ELR (cell line): ENCODE results near the gene CHTF18.
"Not testable (repeated sequence)": the region's sequence is repeated elsewhere in the genome, so short reads cannot be mapped to it uniquely, and the experiment has no call there.

Experiments
- DNase-seq: peaks from one replicate; pipeline ENCODE4 v3.0.0-alpha.2; 2015; ENCODE audit warnings: low read depth

CHTF18 gene

DNA sequence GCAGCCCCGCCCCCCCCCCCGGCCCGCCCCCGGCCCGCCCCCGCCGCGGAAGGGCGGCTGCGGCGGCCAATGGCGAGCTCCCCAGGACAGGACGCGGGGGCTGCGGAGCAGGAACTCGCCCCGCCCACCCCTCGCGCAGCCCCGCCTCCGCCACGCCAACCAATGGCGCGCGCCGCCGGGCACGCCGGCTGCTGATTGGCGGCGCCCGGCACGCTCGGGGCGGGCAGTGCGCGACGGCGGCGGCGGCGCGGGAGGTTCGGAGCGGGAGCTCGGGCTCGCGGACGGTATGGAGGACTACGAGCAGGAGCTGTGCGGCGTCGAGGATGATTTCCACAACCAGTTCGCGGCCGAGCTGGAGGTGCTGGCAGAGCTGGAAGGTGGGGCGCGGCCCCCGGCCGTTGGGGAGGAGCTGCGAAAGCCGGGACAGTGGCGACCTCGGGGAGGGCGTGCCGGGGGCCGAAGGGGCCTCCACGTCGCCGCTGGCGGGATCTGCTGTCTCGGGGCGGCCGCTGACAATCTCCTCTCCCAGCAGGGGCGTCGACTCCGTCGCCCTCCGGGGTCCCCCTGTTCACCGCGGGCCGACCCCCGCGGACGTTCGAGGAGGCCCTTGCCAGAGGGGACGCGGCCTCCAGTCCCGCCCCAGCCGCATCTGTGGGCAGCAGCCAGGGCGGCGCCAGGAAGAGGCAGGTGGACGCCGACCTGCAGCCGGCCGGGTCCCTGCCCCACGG is at the start of gene CHTF18:
TSS of gene CHTF18 (plus strand) at position 222 of the 728 bp plus-strand sequence. CDS start at position 287, 65 bp downstream.
- peak; percentile 88 for DNase-seq

DNA sequence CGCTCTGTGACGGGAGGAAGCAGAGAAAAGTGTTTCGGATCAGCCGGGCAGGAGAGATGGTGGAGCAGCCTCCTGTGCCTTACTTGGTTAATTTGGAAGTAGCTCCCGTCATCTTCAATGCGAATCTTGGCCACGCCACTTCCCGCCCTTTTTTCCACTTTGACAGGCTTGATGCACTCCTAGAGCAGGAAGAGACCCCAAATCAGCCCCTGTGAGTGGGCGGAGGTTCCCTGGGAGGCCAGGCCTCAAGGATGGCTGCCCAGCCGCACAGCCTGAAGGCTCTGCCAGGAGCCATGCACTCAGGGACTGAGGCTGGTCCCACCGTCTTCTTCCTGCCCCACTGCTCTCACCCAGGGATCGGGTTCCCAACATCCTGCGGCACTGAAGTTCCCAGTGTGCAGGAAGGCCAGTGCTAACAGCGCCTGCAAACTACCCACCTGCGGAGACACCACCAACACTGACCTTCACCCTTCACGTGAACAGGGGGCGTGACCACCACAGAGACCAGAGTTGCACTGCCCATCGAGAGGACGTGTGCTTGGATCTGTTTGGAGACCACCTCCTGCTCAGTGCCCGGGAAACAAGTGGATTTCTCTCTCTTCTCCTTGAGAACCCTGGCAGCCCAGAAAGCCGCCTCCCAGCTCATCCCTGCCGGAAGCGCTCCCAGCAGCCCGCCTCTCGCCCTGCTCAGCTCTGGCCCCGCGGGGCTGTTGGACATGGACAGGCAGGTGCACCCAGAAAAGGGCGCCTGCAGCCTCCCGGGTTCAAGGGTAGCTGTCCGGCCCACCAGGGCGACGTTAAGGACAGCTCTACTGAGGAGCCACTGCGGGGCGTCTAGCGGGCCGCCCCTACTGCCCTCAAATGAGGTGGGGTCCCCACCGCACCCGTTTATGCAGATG is 48.6 kb upstream of the CHTF18 start:
- DNase-seq: no peak

DNA sequence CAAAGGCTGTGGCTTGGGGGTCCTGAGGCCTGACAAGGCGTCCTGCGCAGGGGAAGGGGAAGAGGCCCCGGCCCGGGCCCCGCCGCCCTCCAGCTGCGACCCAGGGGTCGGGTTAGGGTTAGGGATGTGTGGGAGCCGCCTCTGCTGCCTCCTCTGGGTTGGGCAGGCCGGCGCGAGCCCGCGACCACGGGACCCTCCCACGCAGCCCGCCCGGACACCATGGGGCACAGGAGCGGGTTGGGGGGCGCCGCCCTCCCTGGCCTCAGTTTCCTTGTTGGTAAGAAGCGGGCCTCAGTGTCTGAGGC is 48.0 kb upstream of the CHTF18 start:
- no peak for DNase-seq

DNA sequence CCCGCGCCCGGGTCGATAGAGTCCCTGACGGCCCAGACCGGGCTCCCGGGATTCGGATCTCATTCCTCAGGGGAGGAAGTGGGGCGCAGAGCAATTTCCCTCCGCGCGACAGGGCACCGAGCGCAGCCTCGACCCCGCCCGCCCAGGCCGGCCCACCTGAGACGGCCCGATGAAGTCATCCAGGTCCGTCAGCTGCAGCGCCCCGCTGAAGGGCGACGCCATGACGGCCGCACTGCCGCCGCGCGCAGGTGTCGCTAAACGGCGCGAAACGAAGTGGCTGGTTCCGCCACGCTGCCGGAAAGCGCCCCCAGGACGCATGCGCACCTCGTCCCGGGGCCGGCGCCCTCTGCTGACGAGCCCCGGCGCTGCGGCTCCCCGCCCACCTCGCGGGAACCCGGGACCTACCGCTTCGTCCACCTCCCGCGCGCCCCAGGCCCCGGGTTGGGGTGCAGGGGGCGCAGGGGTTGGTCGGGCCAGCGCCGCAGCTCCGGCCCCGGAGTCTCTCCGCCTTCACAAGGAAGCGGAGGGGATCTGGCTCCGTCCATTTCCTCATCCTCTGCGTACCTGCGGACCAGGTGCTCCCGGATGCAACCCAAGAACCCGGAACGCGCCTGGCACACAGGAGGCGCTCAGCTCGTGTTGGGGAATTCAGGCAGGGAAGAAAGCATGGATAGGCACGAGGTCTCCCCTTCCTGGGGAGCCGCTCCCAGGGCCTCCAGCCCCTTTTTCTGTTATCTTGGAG is 47.5 kb upstream of the CHTF18 start, which contains the start of gene CIAO3:
TSS of gene CIAO3 (minus strand) at position 234 of the 742 bp plus-strand sequence. CDS start at position 222, 12 bp downstream.
- DNase-seq: peak; percentile 91

DNA sequence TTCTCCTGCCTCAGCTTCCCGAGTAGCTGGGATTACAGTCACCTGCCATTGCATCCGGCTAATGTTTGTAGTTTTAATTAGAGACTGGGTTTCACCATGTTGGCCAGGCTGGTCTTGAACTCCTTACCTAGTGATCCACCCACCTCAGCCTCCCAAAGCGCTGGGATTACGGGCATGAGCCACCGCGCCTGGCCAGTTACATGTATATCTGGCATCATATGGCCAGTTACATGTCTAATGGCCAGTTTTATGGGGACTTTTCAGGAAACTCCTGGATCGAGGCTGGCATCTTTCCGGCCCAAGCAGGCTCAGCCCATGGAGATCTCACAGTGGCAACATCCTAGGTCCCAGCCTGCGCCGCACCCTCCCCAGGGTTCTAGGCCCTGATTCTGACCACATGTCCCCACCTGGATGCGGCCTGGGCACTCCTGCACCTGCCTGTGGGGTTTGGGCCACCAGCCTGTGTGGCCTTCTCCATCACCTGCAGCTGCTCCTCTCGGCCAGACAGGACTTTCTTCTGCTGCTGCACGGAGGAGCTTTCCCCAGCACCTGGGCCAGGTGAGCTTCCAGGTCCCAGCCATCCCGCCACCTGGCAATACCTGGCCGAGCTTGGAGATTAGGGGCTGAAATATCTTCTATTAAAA is 46.3 kb upstream of the CHTF18 start:
- DNase-seq: no peak

DNA sequence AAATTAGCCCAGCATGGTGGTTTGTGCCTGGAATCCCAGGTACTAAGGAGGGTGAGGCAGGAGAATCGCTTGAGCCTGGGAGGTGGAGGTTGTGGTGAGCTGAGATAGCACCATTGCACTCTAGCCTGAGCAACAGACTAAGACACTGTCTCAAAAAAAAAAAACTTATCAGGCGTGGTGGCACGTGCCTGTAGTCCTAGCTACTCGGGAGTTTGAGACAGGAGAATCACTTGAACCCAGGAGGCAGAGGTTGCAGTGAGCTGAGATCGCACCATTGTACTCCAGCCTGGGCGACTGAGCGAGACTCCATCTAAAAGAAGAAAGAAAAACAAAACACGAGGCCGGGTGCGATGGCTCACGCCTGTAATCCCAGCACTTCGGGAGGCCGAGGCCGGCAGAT is 45.5 kb upstream of the CHTF18 start:
- not testable (repeated sequence) for DNase-seq

DNA sequence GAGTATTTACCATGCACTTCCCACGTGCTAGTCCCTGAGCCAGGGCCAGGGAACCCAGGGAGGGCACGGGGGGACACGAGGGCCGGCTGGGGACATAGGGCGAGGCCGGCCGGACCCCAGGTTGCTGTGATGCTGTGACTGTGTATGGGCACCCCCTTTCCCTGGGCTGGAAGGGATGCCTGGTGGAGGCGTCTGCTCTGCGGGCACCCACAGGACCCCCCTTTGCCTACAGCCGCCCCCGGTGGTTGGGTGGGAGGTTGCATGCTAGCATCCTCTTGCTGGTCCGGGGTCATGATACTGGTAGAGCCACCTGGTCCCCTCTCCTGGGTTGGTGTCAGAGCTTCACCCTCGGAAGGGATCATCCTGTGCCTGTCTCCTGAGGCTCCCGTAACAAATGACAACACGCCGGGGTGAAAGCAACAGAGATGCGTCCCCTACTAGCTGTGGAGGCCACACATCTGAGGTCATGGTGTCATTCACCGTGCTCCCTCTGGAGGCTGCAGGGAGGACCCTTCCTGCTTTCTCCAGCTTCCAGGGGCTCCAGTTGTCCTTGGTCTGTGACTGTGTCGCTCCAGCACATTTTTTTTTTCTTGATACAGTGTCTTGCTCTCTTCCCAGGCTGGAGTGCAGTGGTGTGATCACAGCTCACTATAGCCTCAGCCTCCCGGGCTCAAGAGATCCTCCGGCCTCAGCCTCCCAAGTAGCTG is 44.5 kb upstream of the CHTF18 start:
- no peak for DNase-seq

DNA sequence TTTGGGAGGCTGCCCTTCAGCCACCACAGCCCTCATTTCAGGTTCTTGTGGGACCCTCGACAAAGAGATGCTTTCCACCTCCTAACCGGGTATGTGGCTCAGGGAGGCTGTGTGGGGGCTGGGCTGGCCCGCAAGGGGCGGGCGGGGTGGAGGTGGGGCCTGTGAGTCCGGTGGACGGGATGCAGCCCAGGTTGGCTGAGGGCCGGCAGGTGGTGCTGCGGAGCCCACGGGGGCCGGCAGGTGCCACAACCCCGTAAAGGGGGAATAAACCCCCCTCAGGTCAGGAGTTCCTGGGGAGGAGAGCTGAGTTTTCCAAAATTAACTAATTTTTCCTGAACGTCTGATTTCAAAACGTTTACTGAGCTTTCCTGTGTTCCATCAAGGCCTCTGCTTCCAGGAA is 42.7 kb upstream of the CHTF18 start:
- DNase-seq: peak; percentile 43

DNA sequence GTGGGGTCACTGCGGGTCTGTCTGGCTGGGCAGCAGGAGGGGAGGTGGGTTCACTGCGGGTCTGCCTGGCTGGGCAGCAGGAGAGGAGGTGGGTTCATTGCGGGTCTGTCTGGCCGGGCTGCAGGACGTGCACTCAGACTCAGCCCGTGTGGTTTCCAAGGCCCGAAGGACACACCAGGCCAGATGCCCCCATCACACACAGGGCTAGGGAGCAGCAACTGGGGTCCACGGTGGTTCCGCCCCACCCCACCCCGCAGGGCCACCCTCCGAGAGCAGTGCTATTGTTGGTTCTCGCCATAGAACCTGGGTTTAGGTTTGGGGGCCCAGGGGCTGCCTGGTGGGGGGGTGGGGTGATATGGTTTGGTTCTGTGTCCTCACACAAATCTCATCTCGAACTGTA is 41.8 kb upstream of the CHTF18 start:
- no peak for DNase-seq

DNA sequence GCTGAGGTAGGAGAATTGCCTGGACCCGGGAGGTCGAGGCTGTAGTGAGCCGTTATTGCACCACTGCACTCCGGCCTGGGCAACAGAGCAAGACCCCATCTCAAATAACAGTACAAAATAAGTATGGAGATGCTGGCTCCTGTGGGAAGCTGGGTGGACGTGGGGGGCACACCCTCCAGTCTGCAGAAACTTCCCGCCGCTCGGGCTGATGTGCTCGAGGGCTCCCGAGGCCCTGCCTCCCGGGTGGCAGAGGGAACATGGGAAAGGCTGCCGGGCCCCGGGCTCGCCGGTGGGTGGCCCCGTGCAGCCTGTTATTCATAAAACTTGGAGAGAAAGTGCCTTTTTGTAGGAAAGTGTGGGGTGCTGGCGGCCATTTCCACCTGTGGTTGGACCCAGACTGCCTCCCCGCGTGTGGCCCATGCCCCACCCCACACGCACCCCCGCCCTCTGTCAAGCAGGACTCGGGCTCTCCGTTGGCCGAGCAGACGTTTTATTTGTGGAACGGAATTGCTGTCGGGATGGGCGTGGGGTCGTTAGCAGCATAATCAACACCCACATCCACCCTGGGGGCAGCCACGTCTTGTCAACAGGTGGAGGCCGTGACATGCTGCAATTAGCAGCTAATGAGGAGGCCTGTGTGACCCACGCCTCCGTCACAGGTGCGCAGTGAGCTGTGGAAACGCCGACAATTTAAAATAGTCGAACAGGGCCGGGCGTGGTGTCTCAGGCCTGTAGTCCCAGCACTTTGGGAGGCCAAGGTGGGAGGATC is 40.3 kb upstream of the CHTF18 start:
- DNase-seq: no peak

DNA sequence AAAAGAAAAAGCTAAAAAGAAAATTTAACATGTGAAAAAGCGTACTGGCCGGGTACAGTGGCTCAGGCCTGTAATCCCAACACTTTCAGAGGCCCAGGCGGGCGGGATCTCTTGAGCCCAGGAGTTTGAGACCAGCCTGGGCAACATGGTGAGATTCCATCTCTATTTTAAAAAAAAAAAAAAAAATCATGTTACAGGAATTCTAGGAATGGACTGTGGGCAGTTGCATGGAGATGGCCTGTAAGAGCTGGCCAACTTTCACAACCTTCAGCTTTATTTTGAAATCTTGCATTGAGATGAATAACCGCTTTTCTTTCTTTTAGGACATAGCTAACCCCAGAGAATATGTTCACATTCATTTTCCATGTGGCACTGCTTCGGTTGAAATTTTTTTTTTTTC is 39.4 kb upstream of the CHTF18 start:
- DNase-seq: peak; percentile 50

DNA sequence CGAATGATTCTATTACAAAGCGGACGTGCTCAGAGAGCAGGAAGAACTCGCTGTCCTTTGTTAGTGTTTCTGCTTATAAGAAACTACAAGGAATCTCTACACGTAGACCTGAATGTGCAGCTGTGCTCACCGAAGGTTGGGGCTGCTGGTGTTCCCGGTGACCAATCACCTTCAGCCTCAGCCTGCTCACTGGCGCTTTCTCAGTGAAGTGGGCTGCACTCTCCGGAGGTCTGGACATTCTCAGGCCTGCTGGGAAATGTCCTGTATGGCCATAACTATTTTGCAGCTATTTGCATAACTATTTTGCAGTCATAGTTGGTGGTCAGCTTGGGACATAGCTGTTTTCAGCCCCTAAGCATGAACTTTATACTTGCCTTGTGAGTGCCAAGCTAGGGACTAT is 37.9 kb upstream of the CHTF18 start:
- DNase-seq: no peak

DNA sequence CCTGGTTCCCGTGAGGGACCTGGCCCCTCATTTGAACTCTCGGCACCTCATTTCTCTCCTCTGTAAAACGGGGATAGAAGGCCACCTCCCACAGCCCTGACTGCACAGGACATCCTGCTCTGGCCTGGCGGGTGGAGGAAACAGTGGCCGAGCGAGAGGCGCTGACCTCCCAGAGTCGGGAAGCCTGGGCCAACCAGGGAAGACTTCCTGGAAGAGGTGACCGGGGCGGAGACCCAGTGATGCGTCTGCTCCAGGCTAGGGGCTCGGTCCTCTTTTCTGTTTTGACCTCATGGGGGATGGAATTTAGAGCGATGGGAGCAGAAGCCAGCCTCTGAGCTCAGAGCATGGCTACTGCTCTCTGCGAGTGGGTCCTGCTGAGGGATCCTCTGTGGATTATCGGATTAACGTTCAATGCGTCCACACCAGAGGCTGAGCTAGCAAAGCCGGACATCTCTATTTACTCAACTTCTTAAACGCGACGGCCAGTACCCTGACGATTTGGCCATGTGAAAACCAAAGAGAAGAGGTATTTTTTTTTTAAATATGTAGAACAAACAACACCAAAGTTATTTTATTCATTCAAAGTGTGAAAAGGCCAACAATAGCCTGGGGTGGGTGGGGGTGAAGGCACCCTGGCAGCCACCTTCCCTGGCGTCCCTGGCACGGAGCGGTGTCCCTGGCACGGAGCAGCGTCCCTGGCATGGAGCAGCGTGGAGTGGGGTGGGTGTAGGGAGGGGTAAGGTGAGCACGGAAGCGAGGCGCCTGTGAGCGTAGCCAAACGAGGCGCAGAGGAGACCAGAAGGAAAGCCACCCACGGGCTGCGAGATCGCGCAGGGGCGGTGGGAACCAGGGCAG is 37.0 kb upstream of the CHTF18 start:
- no peak for DNase-seq

DNA sequence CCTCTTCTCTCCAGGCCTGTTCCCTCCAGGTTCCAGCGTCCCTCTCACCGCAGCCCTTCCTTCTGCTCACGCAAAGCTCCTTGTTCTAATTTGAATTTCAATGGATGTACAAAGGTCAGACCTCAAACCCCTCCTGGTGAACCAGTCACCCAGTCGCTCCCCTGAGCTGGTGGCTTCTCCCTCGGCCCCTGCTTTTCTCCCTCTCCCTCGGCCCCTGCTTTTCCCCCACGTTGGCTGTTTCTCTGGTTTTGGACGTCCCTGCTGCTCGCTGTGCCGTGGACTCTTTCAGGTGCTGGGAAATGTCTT is 36.5 kb upstream of the CHTF18 start:
- DNase-seq: no peak

DNA sequence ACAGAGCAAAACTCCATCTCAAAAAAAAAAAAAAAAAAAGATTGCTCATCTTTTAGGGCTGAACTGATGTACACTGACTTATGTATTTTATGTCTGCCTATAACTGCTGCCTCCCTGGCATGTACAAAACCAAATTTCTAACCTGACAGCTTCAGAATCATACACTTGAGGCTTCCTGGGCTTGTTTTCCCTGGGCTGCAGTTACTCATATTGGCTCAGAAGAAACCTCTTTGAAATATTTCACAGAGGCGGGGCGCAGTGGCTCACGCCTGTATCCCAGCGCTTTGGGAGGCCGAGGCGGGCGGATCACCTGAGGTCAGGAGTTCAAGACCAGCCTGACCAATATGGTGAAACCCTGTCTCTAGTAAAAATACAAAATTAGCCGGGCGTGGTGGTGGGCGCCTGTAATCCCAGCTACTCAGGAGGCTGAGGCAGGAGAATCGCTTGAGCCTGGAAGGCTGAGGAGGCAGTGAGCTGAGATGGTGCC is 34.3 kb upstream of the CHTF18 start:
- DNase-seq: not testable (repeated sequence)

DNA sequence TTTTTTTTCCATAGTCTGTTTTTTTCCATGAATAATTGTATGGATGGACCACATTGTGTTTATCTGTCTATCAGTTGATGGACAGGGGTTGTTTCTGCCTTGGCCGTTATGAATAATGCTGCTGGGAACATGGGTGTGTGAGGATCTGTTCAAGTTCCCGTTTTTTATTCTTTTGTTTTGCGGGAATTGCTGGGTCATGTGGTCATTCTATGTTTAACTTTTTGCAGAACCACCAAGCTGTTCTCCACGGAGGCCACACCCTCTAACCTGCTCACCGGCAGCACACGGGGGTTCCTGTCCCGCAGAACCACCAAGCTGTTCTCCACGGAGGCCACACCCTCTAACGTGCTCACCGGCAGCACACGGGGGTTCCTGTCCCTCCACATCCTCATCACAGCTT is 33.8 kb upstream of the CHTF18 start:
- DNase-seq: no peak

DNA sequence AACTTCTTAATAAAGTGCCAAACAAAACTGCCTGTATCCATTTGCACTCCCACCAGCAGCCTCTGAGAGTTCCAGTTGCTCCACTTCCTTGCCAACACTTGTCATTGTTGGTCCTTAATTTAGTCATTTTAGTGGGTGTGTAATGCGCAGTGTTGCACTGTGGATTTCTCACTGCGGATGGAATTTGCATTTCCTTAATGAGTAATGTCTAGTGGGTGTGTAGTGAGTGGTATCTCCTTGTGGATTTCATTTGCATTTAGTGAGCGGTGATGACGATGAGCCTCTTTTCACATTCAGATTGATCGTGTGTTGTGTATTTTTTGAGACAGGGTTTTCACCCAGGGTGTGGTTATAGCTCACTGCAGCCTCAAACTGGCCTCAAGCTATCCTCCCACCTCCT is 32.0 kb upstream of the CHTF18 start:
- DNase-seq: no peak

DNA sequence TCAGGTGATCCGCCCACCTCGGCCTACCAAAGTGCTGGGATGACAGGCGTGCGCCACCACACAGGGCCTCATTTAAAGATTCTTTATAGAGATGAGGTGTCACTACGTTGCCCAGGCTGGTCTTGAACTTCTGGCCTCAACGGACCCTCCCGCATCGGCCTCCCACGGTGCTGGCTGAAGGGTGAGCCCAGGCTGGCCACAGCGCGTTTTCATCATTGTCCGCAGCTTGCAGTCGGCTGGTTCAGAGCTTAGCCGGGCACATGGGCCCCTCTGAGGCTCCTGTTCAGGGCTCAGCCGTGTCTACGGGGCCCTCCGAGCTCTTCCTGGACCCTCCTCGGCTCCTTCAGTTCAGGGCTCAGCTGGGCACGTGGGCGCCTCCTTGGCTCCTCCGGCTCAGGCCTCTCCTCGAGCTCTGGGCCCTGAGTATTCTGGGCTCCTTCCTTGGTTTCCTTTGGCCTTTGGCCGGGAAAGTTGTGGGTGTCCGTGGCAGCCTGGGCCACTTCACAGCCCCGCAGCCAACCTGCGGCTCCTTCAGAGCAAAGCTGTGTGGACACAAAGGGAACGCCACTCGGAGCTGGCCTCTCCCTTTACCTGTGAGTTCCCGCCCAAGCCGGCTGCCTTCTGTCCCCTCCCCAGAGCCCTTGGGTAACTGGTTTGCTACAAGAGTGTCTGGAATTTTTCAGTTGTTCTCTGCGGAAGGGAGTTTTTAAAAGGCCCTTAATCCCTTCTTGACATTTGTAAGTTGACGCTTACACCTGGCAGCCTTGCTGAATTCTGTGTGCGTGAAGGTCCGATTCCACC is 29.1 kb upstream of the CHTF18 start:
- DNase-seq: no peak

DNA sequence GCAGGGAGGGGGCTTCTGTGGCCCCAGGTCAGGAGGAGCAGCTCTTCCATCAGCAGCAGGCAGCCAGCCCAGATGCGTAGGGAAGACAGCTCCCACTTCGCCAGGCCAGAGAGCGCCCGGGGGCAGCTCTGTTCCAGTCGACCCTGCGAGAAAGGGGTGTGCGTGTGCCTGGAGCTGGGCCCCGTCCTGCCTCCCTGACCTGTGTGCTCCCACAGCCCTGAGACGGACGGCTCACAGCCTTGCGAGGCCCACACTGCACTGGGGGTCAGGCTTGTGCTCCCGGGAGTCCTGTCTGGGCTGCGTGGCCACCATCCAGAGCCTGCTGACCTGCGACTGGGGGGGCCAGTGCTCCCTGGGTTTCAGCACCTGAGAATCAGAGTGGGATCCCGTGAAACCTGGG is 28.4 kb upstream of the CHTF18 start:
- DNase-seq: no peak
